Measurements from ENCODE around the gene MUC5B.
"Not testable (repeated sequence)": the region's sequence is repeated elsewhere in the genome, so short reads cannot be mapped to it uniquely, and the experiment has no call there.

The MUC5B gene

GRCh38 chr11:1203505-1204271 is 19.2 kb upstream of the MUC5B start:
- DNase-seq: no peak

- DNase-seq: no peak
Observed at GRCh38 chr11:1204381-1205101, 18.3 kb upstream of the MUC5B start.

GRCh38 chr11:1205121-1205986 is 17.5 kb upstream of the MUC5B start:
- no peak for DNase-seq

DNA sequence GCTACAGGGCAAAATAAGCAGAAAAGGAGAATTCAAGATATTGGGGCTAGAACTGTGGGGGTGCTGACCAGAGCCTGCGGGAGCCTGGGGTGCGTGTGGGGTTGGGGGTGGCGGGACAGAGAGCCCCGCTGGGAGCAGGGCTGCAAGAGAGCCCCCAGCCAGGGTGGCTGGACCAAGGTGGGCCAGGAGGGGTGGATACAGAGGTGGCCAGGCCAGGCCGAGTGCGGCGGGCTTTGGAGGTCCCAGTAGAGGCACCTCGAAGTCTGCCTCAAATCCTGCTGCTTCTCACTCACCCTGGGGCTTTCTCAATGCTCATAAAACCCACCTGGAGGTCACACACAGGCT is 16.9 kb upstream of the MUC5B start:
- DNase-seq: no peak

- no peak for DNase-seq
Observed at GRCh38 chr11:1206391-1207271, 16.2 kb upstream of the MUC5B start.

- DNase-seq: no peak
Observed at GRCh38 chr11:1207401-1208143, 15.3 kb upstream of the MUC5B start.

DNA sequence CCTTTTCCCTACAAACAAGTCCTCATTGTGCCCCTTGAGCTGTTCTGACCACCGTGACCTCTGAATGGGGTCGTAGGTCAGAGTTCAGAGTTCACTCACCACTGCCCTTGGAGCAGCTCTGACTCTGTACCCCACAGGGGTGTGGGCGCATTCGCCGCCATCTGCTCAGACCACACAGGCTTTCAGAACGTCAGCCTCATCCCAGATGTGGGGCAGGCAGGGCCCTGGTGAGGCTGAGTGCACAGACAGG is 14.8 kb upstream of the MUC5B start:
- no peak for DNase-seq

- DNase-seq: no peak
Observed at GRCh38 chr11:1208394-1209261, 14.2 kb upstream of the MUC5B start.

- no peak for DNase-seq
Observed at GRCh38 chr11:1209371-1210057, 13.4 kb upstream of the MUC5B start.

DNA sequence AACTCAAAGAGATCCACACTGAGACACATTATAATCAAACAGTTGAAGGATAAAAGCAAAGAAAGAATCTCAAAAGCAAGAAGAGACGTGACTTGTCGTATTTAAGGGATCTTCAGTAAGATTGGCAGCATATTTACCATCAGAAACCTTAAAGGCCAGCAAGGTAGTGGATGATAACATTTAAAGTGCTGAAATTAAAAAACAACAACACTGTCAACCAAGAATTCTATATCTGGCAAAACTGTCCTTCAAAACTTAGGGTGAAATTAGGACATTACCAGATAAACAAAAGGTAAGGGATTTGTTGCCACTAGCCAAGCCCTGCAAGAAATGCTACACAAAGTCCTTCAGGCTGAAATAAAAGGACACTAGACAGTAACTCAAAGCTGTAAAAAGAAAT is 11.0 kb upstream of the MUC5B start:
- DNase-seq: no peak

- DNase-seq: not testable (repeated sequence)
Observed at GRCh38 chr11:1215826-1216225, 7.0 kb upstream of the MUC5B start.

GRCh38 chr11:1217151-1217550 is 5.7 kb upstream of the MUC5B start:
- DNase-seq: no peak

- no peak for DNase-seq
Observed at GRCh38 chr11:1218256-1218787, 4.5 kb upstream of the MUC5B start.

DNA sequence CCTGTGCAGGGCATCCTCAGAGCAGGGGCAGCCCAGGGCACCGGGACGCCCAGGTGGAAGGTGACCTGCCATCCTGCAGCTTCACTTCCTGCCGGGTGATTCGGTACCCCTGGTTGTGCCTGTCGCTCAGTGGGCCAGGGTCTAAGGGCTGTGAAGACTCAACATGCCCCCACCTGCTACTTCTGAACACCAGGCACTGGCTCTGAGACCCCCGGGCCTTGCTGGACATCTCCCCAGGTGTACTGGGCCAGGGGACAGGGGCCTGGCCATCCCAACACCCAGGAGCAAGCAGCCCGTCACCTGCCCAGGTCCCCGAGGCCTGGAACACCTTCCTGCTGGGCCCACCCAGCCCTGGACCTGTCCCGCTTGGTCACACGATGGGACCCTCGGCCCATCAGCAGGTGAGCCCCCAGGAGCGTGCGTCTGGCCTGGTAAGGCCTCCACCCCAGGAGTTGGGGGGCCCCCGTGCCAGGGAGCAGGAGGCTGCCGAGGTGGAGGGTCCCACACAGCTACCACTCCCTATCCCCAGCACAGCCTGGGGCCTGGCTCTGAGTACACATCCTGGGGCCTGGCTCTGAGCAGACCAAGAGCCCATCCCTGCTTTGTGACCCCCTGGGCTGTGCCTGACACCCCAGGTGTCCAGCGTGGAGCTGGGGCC is 3.9 kb upstream of the MUC5B start:
- no peak for DNase-seq

DNA sequence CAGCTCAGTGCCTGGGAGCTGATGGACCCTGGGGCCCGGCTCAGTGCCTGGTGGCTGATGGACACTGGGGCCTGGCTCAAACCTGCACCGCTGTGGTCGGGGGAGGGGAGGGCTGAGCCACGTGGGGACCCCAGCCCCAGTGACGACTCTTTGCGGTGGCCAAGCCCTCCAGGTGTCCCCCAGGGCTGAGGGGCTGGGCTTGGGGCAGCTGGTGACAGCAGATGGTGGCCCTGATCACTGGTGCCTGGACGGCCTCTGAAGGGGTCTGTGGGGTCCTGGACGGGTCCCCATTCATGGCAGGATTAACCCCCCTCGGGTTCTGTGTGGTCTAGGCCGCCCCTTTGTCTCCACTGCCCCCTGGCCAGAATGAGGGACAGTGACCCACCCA is 3.4 kb upstream of the MUC5B start:
- no peak for DNase-seq

- DNase-seq: no peak
Observed at GRCh38 chr11:1219834-1220815, 2.7 kb upstream of the MUC5B start.

- no peak for DNase-seq
Observed at GRCh38 chr11:1220941-1221721, 1.7 kb upstream of the MUC5B start.

DNA sequence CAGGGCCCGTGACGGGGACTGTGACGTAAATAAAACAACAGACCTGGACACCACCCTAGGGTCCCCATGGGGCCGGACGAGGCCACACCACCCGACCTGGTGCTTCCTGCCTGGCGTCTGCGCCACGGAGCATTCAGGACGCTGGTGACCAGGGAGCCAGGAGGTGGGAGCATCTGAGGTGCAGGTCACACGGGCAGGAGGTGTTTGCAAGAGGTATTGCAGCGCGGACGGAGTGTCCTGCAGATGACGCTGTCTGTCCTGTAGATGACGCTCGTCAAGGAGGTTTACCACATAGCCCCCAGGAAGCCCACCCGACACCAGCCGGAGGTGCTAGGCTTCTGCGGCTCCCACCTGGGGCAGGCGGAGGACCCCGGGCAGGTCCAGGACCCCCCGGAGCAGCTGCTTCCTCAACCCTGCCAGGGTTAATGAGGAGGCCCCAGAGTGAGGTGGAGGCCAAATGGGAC is 986 bp upstream of the MUC5B start:
- no peak for DNase-seq
